Peyer's patch (tissue), 4 donors: ENCODE measurements around the gene SMYD3.

Experiments used
- POLR2A ChIP-seq, 2 donors: fragments of 450-650 bp; IDR thresholded peaks; one replicate each; pipeline ENCODE4 v1.5.1; 2017; ENCODE audit warnings: antibody characterized with exemption in 2 of 2, mild to moderate bottlenecking in 2 of 2, moderate library complexity in 2 of 2
- TF ChIP-seq, protein P1 (sequence below), 6 experiments: fragments of 450-650 bp in 4 of 6; fragments of 200-600 bp in 2 of 6; sonication (generic) in 1 of 6; IDR thresholded peaks; one replicate each; pipeline ENCODE4 v1.5.1; 2017 to 2019; ENCODE audit warnings: antibody characterized with exemption in 6 of 6, mild to moderate bottlenecking in 3 of 6, moderate library complexity in 1 of 6

DNA sequence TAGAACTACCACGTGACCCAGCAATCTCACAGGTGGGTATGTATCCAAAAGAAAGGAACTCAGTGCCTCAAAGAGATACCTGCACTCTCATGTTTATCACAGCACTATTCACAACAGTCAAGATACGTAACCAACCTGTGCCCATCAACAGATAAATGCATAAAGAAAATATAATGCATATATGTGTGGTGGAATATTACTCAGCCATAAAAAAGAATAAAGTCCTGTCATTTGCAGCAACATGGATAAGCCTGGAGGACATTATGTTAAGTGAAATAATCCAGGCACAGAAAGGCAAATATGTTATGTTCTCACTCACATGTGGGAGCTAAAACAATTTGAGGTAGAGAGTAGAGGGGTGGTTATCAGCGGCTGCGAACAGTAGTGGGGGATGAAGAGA, 413.8 kb downstream of the SMYD3 start:
- TF ChIP-seq, protein P1, sequence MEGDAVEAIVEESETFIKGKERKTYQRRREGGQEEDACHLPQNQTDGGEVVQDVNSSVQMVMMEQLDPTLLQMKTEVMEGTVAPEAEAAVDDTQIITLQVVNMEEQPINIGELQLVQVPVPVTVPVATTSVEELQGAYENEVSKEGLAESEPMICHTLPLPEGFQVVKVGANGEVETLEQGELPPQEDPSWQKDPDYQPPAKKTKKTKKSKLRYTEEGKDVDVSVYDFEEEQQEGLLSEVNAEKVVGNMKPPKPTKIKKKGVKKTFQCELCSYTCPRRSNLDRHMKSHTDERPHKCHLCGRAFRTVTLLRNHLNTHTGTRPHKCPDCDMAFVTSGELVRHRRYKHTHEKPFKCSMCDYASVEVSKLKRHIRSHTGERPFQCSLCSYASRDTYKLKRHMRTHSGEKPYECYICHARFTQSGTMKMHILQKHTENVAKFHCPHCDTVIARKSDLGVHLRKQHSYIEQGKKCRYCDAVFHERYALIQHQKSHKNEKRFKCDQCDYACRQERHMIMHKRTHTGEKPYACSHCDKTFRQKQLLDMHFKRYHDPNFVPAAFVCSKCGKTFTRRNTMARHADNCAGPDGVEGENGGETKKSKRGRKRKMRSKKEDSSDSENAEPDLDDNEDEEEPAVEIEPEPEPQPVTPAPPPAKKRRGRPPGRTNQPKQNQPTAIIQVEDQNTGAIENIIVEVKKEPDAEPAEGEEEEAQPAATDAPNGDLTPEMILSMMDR (IDR thresholded peaks at IDR 0.05), result no peak
- TF ChIP-seq POLR2A (IDR thresholded peaks at IDR 0.05), result no peak
